ENCODE data around the gene TTYH3.
A peak's percentile ranks its signal among the peaks of the same experiment; 100 is the strongest.

TTYH3 gene

DNA sequence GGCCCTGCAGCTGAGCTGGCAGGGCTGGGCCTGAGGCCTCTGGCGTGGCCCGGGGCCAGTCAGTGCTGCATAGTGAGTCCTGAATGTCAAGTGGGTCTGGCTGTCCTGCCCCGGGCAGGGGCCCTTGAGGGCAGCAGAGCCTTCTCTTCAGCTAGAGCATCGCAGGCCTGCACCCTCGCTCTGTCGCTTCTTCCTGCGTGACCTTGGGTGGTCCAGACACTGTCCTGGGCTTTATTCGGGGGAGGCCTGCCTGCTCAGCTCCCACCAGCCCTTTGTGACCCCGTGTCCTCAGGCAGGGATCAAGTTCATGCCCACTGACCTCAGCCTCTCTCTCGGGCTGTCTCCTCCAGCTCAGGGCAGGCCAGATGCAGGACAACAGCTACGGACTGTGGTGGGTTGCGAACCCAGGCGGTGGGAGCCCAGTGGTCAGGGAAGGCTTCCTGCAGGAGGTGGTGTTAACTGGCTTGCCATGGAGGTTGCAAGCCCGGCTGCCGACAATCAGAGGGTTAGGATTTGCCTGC is 3.4 kb downstream of the TTYH3 start:
- DNase-seq, result no peak

DNA sequence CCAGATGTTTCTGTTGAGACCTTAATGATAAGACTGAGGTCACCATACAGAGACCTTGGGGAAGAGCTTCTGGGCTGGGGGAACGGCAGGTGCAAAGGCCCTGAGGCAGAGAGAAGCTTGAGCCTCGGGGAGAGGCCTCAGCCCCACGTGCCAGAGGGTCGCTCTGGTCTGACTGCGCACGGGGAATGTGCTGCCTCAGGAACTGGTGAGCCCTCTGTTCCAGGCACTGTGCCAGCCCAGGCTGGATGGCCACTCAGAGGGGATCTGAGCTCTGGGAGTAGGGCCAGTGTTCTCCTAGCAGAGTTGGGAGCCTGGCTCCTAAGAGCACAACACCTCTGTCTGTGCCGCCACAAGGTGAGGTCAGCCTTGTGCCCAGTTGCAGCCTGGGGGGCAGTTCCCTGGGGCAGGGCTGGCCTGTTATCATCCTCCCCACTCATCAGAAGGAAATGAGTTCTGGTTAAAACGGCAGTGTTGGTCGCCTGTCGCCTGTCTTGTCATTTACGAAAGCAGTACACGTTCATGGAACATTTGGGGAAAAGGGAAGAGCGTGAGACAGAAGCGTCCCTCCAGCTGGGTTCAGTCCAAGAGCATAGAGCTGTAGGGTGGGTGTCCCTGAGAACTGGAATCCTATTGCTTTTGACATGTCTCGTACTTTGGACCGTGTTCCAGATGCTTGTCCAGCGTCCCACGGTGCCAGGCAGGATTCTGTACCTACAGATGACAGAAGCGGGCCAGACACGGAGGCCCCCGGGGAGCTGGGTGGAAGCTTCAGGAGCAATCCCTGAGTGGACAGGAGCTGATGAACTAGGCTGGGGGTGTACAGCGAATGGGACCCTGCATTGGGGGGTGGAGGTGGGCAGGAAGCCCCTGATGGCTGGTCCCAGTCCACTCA is 4.3 kb downstream of the TTYH3 start:
- DNase-seq, result peak; percentile 10 to 57

DNA sequence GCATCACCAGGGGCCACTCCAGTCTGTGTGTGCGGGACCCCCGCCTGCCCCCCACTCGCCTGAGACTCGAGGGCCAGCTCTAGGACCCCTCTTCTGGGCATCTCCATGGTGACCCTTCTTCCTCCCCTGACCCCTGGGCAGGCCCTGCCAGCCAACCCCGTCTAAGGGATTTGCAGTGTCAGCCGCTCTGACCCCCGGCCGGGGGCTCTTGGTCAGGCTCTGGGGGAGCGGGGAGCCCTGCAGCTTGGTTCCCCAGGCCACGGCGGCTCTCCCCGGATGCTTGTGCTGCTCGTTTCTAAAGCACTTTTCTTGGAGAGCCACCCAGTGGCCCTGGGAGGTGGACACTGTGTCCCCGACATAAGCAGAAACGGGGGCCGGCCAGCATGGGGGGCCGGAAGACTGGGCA is 5.3 kb downstream of the TTYH3 start:
- DNase-seq, result peak in 1 of 2 donors; percentile 30

DNA sequence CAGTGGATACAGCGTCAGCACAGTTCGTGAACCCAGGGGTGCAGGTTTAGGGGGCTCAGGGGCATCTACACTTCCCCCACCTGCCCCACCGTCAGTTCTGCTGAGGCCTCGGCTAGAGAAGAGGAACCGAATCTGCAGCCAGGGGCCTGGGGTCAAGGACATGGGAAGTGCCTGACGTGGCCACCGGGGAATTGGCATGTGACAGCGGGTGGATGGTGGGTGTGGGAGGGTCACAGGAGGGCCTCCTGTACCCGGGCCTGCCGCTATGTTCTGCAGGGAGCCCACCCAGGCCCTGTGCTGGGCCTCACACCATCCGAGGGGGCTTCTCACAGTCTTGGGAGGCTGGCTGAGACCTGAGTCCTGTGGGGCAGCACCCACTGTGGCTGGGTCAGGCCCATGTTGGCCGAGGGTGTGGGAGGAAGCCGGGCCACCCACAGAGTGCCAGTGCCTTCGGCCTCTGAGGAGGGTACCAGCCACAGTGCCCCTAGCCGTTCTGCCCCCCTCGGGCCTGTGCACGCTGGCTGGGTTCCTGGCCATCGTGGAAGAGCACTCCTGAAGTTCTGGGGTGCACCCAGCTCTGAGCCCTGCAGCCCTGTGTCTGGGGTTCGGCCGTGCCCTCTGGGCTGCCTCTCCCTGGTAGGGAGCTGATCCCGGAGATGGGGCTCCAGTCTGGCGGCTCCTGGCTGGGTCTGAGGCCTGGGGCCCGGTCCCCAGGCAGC is 5.9 kb downstream of the TTYH3 start:
- peak; percentile 93 to 96 for DNase-seq

DNA sequence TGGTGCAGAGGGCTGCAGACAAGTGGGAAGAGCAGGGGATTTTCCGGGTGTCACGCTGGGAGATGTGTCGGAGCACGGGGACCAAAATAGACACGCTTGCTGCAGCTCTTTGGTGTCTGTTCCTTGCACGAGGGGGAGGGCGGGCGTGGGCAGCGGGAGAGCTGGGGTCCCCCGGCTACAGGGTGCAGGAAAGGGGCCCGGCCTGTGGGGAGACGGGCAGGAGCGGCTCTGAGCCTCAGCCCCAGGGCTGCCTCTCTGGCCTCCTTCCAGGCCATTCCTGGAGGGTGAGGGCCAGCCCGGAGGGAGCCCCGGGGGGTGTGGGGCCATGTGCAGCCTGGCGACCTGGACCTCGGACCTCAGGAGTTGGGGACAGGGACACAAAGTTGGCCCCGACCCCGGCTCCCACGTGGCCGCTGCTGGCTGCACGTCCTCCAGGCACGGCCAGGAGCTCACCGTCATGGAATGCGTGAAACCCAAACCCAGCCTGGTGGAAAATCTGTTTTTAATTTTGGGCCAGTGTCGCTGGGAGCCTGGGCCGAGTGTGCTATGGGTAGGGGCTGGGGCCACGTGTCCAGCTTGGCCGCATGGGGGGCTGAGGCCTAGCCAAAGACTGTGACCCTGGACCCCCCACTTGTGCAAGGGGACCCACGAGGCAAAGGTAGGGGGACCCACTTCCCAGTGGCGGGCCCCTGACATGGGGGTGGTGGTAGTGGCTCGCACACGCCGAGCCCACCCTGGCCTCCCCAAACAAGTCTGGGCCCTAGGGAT is 6.6 kb downstream of the TTYH3 start:
- DNase-seq, result peak; percentile 43 to 87

DNA sequence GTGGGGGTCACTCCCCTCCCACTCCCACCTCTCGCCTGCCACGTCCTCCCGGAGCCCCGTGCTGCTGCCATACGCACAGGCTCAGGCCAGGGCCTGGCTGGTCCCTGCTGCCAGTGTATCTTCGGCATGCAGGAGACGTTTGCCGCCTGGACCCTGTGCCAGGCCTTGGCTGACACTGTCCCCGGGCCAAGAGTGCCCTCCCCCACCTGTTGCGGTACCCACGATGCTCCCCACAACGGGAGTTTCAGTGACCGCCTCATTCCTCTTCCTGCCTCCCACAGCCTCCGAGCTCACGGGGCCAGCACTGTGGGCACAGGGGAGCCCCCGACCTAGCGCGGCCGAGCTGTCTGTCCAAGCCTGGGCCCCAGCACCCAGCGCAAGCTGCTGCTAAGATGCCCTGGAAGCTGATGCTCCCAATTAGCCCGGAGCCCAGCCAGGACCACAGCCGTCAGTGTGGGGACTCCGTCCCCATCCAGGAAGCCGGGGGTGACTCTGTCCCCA is 7.4 kb downstream of the TTYH3 start:
- DNase-seq, result peak in 1 of 2 donors; percentile 72

DNA sequence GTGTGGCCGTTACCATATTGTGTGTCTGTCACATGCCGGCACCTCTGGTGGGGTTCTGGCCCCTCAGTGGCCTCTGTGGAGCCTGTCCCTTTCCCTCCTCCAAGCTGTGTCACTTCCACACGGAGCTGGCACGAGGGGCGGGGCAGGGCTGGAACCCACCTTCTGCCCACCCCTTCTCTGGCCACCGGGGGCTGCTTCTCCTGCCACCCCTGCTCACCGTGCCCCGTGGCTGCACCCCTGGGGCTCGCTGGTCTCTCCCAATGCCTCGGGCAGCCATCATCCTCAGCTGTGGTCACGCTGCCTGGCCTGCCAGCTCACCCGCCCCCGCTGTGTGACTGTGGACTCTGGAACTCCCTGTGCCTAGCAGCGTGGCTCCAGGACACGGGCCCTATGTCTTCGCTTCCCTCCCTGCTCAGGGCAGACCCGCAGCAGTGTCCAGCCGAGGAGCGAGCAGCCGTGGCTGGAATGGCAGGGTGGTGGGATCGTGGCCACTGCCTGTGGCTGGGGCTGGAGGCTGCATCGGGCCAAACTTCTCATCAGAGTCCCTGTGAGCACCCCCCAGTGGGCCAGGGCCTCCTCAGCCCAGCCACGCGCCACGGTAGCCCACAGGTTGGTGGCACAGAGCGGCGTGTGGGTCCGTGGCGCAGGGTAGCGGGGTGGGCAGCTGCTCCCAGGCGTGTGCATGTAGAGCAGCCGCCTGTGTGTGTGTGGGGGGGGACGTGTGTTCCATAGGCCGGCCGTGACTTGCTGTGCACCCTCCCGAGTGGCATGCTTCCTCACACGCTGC is 8.1 kb downstream of the TTYH3 start:
- no peak for DNase-seq

DNA sequence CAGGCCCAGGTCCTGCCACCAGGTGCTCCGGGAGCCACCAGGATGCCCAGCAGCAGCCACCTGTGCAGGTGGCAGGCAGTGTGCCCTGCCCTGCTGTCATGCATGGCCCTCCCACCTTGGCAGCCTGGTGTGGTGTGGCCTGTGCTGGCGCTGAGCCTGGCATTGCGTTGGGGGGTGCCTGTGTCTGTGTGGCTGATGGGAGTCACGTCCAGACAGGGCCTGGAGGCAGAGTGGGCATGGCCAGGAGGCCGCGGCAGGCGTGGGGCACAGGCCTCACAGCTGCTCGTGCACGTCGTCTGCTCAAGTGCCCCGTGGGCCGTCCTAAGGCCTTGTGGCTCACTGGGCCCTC is 8.7 kb downstream of the TTYH3 start:
- no peak for DNase-seq

DNA sequence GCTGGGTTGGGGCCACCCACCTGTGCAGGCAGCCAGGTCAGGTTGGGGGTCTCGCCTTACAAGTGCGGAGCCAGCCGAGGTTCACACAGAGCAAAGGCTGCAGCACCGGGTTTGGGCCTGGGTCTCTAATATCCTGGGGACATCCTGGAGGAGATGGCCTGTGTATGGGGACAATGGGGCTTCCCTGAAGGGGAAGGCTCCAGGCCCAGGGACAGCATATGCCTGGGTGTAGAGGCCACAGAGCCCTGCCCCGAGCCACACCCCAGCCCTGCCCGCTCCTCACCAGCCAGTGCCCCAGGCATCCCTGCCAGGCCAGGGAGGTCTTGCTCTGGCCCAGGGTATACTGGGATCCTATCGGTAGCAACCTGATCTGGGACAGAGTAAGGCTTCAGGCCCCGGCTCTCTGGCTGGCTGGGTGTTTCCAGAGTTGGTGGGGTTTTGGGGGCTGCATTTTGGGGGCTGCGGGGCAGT is 9.1 kb downstream of the TTYH3 start:
- DNase-seq, result no peak

DNA sequence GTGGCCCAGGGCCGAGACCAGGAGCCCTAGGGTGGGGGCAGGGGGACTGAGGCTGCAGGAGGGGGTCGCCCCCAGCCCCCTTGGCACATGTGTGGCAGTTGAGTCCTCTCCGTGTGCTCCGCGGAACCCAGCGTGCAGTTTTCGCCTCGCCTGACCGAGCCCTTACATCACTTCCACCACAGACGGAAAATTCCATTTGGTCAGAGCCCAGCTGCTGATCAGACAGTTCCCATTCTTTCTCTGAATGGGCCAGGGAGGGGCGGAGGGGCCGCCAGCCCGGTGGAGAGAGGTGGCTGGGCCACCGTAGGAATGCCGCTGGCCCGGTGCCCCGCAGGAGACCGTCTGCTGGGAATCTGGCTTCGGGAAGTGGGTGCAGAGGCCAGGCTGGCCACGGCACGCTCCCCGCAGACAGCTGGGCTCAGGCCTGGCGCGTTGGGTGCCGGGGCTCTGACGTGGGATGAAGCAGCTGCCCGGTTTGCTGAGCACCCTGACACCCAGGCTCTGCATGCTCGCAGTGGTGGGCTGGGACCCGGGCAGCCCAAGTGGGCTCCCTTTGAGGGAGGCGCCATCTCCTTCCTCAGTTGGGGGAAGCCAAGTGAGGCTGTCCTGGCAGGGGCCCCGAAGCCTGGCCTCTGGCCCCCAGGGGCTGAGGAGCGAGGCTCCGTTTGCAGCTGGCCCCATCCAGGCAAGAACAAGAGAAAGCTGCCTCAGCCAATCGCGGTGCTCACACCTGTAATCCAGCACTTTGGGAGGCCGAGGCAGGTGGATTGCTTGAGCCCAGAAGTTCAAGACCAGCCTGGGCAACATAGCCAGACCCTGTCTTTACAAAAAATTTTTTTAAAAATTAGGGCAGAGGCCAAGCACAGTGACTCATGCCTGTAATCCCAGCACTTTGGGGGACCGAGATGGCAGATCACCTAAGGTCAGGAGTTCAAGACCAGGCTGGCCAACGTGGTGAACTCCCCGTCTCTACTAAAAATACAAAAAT is 9.9 kb downstream of the TTYH3 start:
- DNase-seq, result peak; percentile 81 to 87

DNA sequence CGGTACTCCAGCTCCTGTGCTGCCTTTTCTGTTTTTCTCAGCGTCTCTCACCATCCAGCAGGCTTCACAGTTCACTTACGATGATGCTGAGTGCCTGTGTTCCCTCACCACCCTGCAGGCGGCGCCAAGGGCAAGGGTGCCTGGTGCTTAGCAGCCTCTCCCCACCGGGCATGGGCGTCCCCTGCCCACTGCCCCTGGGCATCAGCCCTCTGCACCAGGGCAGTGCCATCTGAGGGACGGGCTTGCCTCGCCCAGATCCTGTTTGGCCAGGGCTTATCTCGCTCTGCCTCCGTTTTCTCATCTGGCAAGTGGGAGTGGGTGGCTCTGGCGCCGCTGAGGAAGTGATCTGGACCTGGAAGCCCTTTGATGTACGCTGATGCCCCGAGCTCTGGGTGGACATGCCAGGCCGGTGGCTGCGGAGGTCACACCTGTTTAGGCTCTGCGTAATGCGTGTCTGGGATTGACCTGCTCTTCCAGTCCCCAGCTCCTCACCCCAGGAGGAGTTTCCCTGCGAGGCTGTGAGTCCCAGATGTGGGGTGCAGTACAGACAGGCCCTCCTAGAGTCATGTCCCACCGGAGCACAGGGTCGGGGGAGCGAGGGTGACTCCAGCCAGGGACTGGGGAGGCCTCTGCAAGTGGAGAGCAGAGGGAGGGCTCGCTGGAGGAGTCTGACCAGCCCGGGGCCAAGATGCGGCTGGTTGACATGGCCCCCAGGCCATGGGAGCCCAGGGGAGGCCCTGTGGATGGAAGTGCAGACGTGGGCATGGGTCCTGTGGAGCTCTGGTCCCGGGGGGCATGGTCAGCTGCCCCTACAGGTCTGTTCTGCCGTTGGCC is 11.8 kb downstream of the TTYH3 start:
- no peak for DNase-seq

DNA sequence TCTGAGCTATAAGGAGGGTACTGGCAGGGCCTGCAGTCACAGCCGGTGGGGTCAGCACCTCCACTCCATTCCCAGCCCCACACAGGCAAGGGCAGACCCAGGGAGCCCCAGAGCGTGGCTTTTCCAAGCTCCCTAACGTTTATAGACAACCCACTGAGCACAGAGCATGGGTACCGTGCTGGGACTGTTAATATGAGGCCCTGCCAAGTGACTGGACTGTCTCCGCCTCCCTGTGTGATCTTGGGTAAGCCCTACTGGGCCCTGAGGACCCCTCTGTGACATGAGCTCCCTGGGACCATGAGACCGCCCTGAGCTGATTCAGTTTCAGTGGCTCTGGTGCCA is 12.4 kb downstream of the TTYH3 start:
- DNase-seq, result no peak

DNA sequence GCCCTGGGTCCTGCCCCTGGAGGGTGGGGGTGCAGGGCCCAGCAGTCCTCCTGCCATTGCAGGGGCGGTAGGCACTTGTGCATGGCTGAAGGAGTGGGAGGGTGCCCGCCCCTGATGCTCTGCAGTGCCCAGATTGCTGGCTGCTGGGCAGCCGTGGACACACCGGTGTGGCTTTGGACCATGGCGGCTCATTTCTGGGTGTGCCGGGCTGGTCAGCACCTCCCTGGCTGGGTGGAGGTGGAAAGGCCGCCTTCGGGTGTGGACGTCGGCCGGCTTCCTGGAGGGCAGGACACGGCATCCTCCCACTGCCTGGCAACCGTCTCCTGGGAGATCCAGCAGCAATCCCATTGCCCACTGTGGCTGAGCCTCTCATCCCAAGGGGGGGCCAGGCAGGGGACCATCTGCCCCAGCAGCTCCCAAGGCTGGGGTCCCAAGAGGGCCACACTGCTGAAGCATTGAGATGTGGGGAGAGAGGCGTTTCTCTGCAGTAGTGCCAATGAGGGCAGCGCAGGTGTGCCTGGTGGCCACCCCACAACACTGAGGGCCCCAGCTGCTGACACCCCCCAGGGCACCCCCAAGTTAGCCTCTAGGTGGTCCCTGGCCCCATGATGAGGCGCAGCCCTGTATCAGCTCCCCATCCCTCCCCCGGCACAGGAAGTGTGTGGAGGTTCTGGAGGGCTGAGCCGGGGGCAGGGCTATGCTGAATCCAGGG is 12.9 kb downstream of the TTYH3 start:
- DNase-seq, result peak in 1 of 2 donors; percentile 18

DNA sequence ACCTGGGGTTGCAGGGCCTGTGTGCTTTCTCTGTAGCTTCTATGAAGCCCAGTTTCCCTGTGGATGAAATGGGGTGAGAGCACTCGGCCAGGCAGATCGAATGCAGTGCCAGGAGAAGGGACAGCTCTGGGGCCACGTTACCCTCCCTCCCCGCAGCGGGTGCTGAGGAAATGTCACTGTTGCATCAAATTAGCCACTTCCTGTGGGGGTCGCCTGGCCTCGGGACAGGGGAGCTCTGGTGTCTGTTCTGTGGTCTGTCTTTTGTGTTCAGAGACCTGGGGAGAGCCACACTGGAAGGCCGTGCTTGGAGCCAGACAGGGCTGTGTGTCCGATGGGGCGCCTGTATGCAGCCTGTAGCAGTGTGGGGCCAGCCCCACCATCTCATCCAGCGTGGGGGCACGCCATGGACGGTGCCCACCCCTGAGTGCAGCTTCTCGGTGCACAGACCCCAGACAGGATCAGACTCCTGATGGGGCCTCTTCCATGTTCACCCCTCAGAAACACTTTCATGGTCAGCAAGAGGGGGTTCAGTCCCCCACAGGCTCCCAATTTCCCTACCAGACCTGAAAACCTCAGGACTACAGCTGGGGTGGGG is 13.6 kb downstream of the TTYH3 start:
- DNase-seq, result peak; percentile 48 to 56

DNA sequence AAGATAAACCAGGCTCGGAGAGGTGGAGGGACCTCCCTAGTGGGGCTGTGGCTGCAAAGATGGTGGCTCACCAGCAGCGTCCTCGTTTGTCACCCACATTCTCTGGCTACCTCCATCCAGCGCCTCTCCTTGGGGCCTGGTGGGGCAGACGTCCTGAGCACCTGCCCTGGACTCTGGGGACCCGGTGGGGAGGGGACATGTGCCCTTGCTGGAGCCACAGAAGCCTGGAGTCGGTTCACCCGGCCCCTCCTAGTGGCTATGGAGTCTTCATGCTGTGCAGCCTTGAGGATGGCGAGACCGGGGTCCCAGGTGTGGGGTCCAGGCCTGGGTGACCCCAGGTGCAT is 14.5 kb downstream of the TTYH3 start:
- DNase-seq, result no peak

DNA sequence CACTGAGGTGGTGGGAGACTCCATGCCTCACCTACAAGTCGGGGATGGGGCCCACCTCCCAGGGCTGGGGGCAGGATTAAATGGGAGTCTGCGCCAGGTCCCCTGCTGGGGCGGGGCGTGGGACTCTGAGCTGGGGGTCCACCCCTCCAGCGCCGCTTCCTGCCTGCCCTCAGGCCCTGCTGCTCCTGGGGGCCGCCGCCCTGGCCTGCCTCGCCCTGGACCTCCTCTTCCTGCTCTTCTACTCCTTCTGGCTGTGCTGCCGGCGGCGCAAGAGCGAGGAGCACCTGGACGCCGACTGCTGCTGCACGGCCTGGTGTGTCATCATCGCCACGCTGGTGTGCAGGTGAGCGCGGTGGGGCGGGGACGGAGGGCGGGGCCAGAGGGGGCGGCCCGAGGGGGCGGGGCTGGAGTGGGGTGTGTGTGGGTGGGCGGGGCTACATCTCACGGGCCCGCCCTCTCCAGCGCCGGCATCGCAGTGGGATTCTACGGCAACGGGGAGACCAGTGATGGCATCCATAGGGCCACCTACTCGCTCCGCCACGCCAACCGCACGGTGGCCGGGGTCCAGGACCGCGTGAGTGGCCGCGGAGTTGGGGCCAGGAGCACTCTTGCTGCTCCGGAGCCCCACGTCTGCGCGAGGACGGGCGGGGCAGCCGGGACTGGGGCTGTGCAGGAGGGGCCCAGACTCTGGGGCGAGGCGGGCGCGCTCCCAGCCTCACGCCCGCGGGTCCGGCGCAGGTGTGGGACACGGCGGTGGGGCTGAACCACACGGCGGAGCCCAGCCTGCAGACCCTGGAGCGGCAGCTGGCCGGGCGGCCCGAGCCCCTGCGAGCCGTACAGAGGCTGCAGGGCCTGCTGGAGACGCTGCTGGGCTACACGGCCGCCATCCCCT is 15.1 kb downstream of the TTYH3 start:
- DNase-seq, result no peak

DNA sequence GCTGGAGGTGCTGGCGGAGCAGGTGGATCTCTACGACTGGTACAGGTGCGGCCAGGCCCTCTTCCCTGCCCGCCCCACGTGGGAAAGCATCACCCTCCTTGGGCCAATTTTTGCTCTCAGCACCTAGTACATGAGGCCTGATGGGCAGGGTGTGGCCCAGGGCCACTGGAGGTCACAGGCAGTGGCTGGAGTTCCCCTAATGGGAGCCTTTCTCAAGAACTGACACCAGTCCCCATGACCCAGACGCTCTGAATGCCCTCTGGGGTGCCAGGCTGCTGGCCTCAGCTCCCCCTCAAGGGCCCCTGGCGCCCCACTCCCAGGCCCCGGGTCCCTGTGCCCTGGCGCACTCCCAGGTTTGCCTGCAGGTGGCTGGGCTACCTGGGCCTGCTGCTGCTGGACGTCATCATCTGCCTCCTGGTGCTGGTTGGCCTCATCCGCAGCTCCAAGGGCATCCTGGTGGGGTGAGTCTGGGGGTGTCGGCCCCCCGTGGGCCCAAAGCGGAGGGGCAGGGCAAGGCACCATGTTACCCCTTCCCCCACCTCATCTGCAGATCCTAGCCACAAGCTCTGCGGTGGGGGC is 15.9 kb downstream of the TTYH3 start:
- DNase-seq, result peak; percentile 64 to 69

All from inflammatory macrophage (primary cell).